LNCAP (cell line): Measurements from ENCODE around the gene IBA57.

Experiments
- CTCF ChIP-seq: fragments of 450-650 bp; IDR thresholded peaks from 2 replicates; pipeline ENCODE4 v1.5.1; 2017; ENCODE audit warnings: mild to moderate bottlenecking

The IBA57 gene

GRCh38 chr1:228145463-228146416 lies 19.9 kb upstream of the IBA57 start:
- TF ChIP-seq CTCF: no peak

GRCh38 chr1:228146417-228147150 lies 19.0 kb upstream of the IBA57 start:
- no peak for TF ChIP-seq CTCF

GRCh38 chr1:228147151-228147693 lies 18.4 kb upstream of the IBA57 start:
- no peak for TF ChIP-seq CTCF

GRCh38 chr1:228147768-228148167 lies 17.8 kb upstream of the IBA57 start:
- no peak for TF ChIP-seq CTCF

GRCh38 chr1:228148196-228148861 lies 17.3 kb upstream of the IBA57 start:
- TF ChIP-seq CTCF: no peak

- TF ChIP-seq CTCF: no peak
These were observed 16.6 kb upstream of the IBA57 start for GRCh38 chr1:228148935-228149405.
